RWPE2 (cell line): ENCODE data around the gene SSBP3.

Experiments used
- ATAC-seq: fragments of 200-7000 bp; cut with Tn5 transposase; 3 replicates; pipeline ENCODE4 v1.9.1; 2021; ENCODE audit warnings: low read depth
- DNase-seq: peaks from one replicate; pipeline ENCODE4 v3.0.0-alpha.2; 2020; ENCODE audit warnings: low spot score
- H3K27ac ChIP-seq: fragments of 450-650 bp; 2 replicates; pipeline ENCODE4 v1.5.1; 2017; ENCODE audit warnings: mild to moderate bottlenecking; ENCODE audit not compliant: poor library complexity, severe bottlenecking
- H3K27me3 ChIP-seq: fragments of 250-450 bp; sonication (Bioruptor Pico); 2 replicates; pipeline ENCODE4 v1.5.1; 2021; ENCODE audit warnings: mild to moderate bottlenecking, moderate library complexity; ENCODE audit not compliant: insufficient read depth, poor library complexity, severe bottlenecking
- H3K36me3 ChIP-seq: fragments of 250-450 bp; sonication (Bioruptor Pico); 2 replicates; pipeline ENCODE4 v1.5.1; 2020; ENCODE audit warnings: low read depth, mild to moderate bottlenecking, moderate library complexity
- H3K4me1 ChIP-seq: fragments of 250-450 bp; sonication (Bioruptor Pico); 2 replicates; pipeline ENCODE4 v1.5.1; 2021; ENCODE audit warnings: mild to moderate bottlenecking, moderate library complexity; ENCODE audit not compliant: insufficient read depth, poor library complexity, severe bottlenecking
- H3K4me3 ChIP-seq: fragments of 250-450 bp; sonication (Bioruptor Pico); 2 replicates; pipeline ENCODE4 v1.5.1; 2021; ENCODE audit warnings: mild to moderate bottlenecking, moderate library complexity; ENCODE audit not compliant: severe bottlenecking
- H3K9me3 ChIP-seq: fragments of 250-450 bp; sonication (Bioruptor Pico); 2 replicates; pipeline ENCODE4 v1.5.1; 2021; ENCODE audit warnings: mild to moderate bottlenecking, moderate library complexity; ENCODE audit not compliant: severe bottlenecking
- TF ChIP-seq, protein P1 (sequence below): fragments of 450-650 bp; IDR thresholded peaks from one replicate; pipeline ENCODE4 v1.5.1; 2017; ENCODE audit warnings: mild to moderate bottlenecking, moderate library complexity; ENCODE audit not compliant: poor library complexity, severe bottlenecking

The SSBP3 gene

DNA sequence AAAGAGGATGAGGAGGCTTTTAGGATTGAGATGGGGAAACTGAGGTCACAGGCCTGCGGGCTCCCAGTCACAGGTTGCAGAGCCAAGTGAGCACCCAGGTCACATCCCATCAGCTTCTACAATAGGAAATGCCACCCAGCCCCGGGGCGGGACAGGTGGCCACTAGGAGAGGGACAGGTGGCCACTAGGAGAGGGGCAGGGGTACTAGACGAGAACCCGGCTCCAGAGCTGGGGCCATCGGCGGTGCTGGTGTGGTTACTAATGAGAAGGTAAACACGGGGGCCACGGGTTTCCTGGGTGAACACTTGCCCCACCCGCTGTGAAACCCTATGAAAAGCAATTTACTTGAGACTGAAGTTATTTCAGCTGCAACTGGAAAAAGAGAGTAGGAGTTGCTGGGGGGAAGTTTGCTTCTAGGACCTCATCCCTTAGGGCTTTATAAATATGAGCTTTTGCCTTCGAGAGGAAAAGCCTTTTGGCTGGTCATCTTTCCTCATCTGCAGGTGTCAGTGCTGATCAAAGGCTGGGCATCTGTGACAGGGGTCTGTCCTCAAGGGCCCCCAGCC, 153.7 kb downstream of the SSBP3 start:
- H3K9me3 ChIP-seq: no peaks in the 10 kb centered on the region
- H3K4me3 ChIP-seq: no peak overlapping the region
- no peaks in the 10 kb centered on the region for H3K27me3 ChIP-seq
- no peaks in the 10 kb centered on the region for H3K36me3 ChIP-seq
- DNase-seq (no peak), ATAC-seq (no peak)
- peaks cover 19% of the 10 kb centered on the region for H3K4me1 ChIP-seq
- TF ChIP-seq, protein P1, sequence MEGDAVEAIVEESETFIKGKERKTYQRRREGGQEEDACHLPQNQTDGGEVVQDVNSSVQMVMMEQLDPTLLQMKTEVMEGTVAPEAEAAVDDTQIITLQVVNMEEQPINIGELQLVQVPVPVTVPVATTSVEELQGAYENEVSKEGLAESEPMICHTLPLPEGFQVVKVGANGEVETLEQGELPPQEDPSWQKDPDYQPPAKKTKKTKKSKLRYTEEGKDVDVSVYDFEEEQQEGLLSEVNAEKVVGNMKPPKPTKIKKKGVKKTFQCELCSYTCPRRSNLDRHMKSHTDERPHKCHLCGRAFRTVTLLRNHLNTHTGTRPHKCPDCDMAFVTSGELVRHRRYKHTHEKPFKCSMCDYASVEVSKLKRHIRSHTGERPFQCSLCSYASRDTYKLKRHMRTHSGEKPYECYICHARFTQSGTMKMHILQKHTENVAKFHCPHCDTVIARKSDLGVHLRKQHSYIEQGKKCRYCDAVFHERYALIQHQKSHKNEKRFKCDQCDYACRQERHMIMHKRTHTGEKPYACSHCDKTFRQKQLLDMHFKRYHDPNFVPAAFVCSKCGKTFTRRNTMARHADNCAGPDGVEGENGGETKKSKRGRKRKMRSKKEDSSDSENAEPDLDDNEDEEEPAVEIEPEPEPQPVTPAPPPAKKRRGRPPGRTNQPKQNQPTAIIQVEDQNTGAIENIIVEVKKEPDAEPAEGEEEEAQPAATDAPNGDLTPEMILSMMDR: no peak
- no peak overlapping the region for H3K27ac ChIP-seq

DNA sequence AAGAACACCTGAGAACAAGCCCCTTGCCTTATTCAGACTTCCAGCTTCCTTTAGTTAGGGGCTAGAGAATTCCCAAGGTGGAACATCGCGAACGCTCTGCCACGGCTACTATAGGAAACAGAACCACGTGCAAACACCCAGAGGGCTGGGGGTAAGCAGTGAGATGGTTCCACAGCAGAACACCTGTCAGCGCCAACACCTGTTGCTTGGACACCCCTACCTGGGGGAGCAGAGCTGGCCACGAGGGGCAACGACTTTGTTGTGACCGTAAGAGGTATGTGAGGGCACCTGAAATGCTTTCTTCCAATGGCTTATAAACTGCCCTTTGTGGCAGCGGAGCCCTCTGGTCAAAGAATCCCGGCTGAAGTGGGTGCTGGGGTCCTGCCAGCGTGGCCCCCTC, 155.5 kb downstream of the SSBP3 start:
- Histone ChIP-seq H3K9me3 (no peaks in the 10 kb centered on the region), H3K36me3 (no peaks in the 10 kb centered on the region), H3K27ac (no peak overlapping the region), H3K4me1 (peaks cover 19% of the 10 kb centered on the region), H3K4me3 (no peak overlapping the region), H3K27me3 (no peaks in the 10 kb centered on the region)
- no peak for DNase-seq
- TF ChIP-seq, protein P1: no peak
- no peak for ATAC-seq

DNA sequence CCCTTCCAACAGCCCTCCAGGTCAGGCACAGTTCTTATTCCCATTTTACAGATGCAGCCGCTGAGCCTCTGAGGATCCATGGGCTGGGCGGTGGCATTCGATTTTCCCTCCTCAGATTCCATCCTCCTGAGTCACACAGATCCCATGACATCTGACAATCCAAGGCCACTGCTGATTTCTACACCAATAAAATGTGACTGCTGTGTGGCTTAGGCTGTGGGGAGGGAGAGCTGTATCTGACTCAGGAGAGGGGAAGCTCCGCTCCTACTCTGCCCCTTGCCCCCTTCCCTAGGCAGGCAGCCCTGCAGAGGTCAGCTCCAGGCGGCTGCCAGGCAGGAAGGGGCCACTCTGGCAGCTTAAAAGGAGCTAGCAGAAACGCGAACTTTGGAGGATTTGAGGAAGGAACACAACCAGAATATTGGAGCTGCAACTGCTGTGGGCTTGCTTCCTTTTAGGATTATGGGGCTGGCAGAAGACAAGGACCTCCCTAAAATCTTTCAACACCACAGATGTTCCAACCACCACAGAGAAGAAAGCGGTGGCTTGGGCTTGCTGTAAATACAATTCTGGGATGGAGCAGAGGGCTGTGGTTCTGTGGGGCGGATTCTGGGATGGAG, 156.3 kb downstream of the SSBP3 start:
- ATAC-seq: no peak
- TF ChIP-seq, protein P1: no peak
- DNase-seq: no peak
- no peak overlapping the region for H3K4me3 ChIP-seq
- H3K9me3 ChIP-seq: no peaks in the 10 kb centered on the region
- H3K27me3 ChIP-seq: no peaks in the 10 kb centered on the region
- H3K36me3 ChIP-seq: no peaks in the 10 kb centered on the region
- no peak overlapping the region for H3K27ac ChIP-seq
- peaks cover 19% of the 10 kb centered on the region for H3K4me1 ChIP-seq

DNA sequence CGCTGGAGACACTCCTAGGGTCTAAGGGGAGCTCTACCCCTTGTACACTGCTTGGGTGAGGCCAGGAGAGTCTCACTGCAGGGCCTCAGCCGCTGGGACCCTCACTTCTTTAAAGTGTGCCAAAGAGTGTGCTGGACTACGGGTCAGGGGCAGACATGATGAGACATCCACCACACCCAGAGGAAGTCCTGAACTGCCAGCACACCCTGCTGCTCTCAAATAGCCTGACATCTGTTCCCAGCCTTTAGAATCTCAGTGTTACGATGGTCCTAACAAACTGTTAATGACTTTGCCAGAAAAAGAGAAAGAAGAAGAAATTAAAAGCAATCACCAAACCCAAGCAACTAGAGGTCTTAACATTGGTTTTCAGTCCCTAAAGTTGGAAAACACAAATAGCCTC, 157.2 kb downstream of the SSBP3 start:
- DNase-seq: no peak
- TF ChIP-seq, protein P1: no peak

DNA sequence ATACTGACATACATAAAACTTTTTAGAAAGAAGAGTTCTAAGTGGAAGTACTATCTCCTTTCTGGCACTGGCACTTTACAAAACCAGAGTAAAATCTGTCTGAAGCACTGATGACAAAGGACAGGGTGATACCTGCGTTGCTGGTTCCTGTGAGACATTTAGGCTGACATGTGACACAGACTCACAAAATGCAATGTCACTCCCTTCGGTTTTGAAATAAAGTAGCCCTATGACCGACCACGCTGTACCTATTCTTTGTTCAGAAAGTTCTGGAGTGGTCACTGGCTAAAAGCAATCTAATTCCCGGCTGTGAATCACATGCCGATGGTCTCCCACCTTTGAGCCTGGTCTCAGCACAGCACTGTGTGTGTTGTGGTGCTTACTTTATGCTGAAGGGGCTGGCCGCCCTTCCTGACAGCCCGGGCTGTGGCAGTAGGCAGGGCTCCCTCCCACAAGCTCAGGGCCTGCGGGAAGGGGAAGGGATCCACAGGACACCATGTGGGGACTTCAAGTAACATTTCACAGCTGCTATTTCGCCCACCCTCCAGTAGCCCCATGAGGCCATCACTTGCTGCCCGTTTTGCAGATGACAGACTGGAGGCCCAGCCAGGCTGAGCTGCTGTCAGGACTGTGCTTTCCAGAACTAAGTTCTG, 158.2 kb downstream of the SSBP3 start:
- ATAC-seq: no peak
- peaks cover 3% of the 10 kb centered on the region for H3K4me1 ChIP-seq
- H3K27me3 ChIP-seq: no peaks in the 10 kb centered on the region
- no peak overlapping the region for H3K27ac ChIP-seq
- TF ChIP-seq, protein P1: no peak
- no peak for DNase-seq
- H3K4me3 ChIP-seq: no peak overlapping the region
- no peaks in the 10 kb centered on the region for H3K9me3 ChIP-seq
- H3K36me3 ChIP-seq: no peaks in the 10 kb centered on the region

More for the DNA sequence above, 157.2 kb downstream of the SSBP3 start:
- H3K36me3 ChIP-seq: no peaks in the 10 kb centered on the region
- ATAC-seq: no peak
- no peaks in the 10 kb centered on the region for H3K27me3 ChIP-seq
- H3K4me3 ChIP-seq: no peak overlapping the region
- peaks cover 11% of the 10 kb centered on the region for H3K4me1 ChIP-seq
- no peak overlapping the region for H3K27ac ChIP-seq
- H3K9me3 ChIP-seq: no peaks in the 10 kb centered on the region
